HG03175 (cell line): ENCODE results near the gene SHISA8.
"Not testable (repeated sequence)": the region's sequence is repeated elsewhere in the genome, so short reads cannot be mapped to it uniquely, and the experiment has no call there.

Experiments used
- ATAC-seq: cut with Tn5 transposase; IDR thresholded peaks from one replicate; pipeline ENCODE4 v1.9.1; 2021; ENCODE audit warnings: mild to moderate bottlenecking, moderate library complexity; ENCODE audit not compliant: unreplicated experiment

The SHISA8 gene

DNA sequence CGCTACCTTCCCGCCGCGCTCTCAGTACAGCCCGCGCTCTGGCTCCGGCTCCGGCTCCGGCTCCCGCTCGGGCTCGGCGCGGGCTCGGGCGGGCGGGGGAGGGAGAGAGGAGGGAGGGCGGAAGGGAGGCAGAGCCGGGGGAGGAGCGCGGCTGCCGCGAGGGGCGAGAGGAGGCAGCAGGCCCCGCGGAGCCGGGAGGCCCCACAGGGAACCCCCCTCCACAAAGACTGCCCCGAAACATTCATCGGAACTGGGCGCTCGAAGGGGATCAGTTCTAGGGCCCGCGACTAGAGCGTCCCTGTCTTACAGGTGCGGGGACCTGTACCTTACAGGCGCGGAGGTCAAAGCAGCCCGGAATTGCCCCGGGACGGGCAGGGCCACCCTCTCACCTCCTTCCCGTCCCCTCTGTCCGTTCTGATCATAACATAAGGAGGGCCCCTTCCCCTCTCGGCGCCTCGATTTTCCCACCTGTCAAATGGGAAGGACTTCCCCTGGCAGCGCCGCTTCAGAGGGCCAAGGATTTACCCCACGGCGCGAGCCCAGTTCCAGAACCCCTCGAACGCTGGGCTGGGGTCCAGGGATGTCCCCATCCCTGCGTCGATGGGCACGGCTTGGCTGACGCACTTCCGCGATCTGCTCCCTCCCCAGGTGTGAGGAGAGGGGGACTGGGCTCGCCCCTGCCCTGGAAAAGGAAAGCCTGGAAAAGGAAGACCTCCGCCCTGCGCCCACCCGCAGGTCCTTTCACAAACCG lies at the start of gene SHISA8:
TSS of gene SHISA8 (minus strand) at position 40 of the 751 bp plus-strand sequence. CDS start 407 bp downstream, outside the sequence.
- ATAC-seq: peak; percentile 28

DNA sequence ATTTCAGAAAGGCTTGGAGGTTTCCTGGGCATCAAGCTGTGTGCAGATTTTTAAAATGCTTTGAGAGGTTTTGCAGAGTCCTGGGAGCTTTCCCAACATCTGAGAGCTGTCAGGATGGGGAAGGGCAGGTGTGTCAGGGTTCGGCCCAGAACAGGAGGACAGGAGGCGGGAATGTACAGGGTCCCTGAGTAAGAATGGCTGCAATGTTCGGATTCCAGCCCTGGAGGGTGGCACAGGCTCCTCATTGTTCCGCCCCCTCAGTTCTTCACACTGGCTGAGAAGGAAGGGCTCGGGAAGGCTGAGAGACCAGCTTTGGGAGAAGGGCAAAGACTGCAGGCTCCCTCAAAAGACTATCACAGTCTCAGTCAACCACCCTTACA lies 49.2 kb upstream of the SHISA8 start:
- no peak for ATAC-seq

DNA sequence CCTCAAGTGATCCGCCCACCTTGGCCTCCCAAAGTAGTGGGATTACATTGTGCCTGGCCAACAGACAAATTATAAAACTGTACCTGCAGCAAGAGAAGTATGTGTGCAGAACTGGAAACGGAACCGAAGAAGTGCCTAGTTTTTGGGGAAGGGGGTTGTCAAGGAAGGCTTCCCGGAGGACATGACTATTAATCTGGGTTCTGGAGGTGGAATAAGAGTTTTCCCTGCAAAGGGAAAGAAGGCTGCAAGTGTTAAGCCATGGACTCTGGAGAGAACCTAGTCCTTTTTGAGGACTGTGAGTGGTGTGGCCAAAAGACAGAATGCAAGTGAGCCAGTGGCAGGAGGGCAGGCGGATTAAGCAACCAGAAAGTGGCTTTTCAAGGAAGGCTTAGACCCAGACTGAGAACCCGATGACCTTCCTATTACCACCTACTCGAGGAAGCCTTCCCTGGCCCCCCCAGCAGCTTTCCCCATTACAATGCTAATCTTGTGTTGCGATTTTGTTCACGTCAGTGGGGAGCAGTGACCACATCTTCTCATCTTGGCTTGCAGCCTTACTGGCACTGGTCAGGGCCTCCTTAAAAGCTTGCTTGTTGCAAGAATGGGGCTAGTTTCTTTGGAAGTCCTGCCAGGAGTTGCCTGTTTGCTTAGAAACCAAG lies 48.7 kb upstream of the SHISA8 start:
- no peak for ATAC-seq

DNA sequence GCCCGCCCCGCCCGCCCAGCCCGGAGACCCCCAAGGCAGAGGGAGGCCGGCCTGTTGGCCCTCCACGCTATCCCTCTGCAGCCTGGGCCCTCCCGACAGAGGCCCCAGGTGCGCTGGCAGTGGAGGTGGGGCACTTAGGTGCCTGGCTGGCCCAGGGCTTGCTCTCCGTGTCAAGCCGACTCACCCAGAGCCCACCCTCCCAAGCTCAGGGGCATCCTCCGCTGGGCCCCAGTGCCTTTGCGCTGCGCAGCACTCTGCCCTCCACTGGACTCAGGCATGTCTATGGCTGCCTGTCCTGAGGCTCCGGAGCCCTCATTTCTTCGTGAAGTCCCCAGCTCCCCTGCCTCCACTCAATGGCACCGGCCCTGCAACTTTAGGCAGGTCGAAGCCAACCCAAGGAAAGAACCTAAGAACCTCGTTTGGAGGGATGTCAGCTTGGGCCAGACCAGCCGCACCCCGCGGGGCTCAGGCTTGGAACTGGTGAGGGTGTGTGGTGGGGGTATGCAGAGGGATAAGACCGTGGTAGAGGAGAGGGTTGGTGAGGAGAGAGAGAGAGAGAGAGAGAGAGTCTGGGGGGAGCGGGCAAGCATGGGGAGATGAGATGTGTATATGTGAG lies 43.2 kb upstream of the SHISA8 start:
- peak; percentile 14 for ATAC-seq

DNA sequence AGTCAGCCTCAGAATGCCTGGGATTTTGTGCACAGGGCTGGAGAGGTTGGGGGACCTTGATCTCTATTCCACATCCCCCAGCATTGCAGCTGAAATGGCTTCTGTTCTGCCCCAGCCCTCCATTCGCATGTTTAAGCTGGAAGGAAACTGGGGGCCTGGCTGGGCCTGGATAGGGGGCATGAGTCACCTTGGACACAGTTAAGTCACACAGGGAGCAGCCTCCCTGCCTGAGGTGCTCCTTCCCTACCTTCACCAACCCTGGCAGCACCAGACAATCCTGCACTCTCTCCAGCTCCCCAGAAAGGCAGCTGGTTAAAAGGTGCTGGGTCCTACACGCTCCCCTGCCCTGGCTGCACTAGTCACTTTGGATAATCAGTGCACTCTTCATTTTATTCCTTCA lies 37.8 kb upstream of the SHISA8 start:
- no peak for ATAC-seq

DNA sequence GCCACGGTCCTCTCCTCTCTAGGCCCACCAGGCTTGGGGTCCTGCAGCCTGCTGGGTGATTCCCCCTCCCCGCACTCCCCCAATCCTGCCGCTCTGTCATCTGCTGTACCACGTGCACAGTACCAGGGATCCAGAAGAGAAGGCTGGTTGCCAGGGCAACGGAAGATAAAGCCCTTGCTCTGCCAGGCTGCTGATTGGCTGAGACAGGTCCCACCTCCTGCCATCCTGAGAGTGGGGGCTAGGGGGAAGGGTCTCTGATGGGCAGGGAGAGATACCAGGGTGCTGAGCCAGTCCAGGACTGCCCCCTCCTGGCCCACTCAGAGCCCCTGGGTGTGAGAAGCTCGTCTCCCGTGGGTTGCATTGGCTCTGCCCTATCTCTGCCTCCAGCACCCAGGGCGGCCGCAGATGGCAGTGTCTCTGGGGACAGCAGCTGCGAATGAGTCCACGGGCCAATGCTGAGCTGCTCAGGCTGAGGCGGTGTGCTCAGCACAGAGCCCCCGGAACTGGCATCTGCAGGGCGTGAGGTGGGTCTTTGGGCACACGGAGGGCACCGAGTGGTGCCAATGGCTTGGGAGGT lies 37.1 kb upstream of the SHISA8 start, which contains the start of gene SMIM45:
TSS of gene SMIM45 (plus strand) at position 253 of the 577 bp plus-strand sequence.
- no peak for ATAC-seq

DNA sequence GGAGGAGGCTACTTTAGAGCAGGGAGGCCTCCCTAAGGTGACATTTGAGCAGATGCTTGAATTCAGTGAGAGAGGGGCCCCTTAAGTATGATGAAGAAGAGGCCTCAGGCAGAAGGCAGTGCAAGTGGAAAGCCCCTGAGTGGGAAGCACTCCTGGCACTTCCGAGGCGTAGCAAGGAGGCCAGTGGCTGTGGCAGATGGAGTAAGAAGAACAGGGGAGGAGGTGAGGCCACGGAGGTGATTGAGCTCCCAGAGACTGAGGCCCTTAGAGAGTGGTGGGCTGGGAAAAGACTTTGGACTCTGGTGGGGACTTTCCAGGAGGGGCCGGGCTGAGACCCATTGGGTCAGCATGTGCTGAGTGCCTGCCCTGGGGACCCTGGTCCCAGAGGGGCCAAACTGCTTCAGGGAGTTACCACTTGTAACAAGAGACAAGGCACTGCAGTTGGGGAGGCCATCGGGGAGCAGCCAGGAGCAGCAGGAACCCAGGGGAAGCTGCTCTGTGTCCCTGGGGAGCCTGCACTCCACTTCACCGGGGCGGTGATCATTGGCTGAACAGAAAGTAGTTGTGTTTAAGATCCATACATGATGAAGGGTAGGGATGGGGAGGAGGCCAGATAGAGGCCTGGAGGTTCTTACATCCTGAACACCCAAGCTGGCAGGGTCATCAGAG lies 34.6 kb upstream of the SHISA8 start:
- no peak for ATAC-seq

DNA sequence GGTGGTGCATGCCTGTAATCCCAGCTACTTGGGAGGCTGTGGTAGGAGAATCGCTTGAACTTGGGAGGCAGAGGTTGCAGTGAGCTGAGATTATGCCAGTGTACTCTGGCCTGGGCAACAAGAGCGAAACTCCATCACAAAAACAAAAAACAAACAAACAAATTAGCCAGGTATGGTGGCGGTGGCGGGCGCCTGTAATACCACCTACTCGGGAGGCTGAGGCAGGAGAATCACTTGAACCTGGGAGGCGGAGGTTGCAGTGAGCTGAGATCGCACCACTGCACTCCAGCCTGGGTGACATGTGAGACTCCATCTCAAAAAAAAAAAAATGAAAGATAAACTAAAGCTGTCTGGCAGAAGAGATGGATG lies 34.0 kb upstream of the SHISA8 start:
- not testable (repeated sequence) for ATAC-seq

DNA sequence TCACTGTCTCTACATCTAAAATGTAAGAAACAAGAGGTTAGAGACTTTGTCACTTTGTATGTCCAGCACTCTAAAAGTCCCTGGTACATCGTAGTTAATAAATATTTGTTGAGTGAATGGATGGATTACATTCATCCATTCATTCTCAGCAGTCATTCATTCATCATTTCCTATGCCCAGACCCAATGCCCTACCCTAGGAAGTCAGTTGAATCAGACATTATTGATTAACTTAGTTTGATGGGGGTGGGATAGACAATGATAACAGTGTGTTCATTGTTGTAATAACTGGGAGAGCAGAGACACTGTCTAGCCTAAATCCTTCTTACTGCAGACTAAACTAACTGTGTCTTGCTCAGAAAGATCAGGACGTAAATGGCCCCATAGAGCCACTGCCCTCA lies 33.3 kb upstream of the SHISA8 start:
- no peak for ATAC-seq

DNA sequence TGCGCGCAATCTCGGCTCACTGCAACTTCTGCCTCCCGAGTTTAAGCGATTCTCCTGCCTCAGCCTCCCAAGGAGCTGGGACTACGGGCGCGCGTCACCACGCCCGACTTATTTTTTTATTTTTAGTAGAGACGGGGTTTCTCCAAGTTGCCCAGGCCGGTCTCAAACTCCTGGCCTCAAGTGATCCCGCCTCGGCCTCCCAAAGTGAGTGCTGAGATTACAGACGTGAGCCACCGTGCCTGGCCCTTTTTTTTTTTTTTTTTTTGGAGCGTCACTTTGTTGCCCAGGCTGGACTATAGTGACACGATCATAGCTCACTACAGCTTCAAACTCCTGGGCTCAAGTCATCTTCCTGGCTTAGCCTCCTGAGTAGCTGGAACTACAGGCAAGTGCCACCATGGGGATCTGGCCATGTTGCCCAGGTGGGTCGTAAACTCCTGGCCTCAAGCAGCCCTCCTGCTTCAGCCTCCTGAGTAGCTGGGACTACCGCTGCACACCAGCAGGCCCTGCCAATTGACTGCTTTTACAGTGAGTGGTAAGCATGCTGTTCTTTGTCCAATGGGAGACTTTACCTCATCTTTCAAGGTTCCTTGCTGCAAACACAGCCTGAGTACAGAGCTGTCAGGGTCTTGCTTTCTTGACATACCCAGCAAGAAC lies 32.7 kb upstream of the SHISA8 start:
- ATAC-seq: no peak

DNA sequence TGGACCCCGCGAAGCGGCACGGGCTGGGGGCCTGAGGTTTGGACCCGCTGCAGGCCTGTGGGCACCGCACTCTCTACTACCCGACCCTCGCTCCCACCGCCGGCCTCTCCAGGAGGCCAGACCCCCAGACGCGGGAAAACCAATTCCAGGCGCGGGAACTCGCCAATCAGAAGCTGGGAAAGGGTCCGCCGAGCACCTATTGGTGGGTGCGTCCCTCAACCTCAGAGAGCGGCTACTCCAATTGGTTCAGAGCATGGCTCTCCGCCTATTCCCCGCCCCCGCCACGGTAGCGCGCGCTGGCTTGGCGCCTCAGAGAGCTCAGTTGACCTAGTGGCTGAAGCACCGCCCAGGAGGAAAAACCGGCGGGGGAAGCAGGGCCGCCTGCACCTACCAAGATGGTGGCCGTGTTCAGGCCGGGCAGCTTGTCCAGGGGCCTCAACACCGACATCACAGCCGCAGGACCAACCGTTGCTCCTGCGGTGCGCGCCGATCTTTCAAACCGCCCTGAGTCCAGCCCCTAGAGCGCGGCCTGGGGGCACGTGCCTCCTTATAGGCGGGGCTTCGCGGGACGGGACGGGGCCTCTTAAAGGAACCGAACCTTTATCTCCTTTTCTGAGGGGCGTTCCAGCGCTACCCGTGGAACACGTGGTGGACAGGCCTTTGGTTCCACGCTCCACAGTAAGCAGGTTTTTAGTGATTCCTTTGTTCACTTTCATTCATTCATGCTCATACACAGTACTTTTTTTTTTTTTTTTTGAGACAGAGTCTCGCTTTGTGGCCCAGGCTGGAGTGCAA lies 32.0 kb upstream of the SHISA8 start, which contains the start of gene CENPM:
TSS of gene CENPM (minus strand) at position 524 of the 795 bp plus-strand sequence. CDS start at position 448, 76 bp downstream.
- ATAC-seq: peak; percentile 81

DNA sequence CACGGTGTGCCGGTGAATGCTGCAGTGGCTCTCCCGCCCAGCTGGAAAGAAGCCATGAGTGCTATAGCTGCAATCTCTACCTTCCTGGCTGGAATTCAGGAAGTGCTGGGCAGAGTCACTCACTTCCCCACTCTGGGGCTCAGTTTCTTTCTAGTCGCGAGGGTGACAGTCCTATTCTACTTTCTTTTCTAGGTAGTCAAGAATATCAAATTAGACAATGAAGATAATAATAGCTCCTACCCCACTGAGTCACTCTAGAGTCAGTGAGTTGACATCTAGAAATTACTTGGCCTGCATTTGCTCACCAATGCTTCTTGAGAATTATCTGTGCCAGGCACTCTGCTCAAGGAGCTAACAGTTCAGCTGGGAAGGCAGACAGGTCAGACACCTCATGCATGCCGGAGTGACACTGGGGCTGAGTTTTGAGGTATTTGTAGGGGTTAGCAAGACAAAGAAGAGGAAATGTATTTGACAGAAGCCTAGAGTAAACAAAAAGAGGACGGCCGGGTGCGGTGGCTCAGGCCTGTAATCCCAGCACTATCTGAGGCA lies 28.9 kb upstream of the SHISA8 start:
- no peak for ATAC-seq

DNA sequence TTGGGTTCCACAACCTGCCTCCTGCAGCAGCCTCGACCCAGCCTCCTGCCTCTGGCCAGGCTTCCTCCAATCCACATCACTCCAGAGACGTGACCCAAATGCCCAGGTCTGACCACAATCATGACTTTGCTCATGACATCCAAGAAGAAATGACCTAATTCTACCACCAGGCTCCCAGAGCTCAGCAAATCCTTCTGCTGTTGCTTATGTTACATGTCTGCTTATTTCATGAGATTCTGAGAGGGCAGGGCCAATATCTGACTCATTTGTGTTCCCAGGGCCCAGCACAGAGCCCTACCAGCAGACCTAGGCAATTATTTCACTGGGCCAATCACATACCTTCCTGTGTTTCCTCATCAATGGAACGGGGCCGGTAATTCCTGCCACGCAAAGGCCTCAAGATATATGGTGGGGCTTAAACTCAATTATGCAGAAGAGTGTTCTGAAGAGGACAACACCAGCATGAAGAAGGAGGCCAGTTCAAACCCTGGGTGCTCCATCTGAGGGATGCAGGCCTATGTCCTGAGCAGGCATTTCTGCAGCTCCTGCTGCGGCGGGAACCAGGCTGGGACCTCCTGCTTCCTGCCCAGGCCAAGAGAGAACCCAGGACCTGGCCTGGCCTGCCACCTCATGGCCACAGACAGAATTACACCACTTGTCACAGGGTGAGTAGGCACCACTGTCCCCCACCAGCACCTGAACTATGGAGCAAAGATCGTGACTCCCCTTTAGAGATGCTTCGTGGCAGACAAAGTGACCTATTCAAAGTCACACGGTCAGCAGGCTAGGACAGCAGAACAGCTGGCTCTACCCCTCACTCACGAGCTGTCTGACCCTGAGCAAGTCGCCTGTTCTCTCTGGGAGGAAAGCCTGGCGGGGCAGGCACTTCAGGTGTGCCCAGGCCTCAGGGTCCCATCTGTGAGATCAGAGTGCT lies 26.2 kb upstream of the SHISA8 start:
- peak; percentile 31 for ATAC-seq

DNA sequence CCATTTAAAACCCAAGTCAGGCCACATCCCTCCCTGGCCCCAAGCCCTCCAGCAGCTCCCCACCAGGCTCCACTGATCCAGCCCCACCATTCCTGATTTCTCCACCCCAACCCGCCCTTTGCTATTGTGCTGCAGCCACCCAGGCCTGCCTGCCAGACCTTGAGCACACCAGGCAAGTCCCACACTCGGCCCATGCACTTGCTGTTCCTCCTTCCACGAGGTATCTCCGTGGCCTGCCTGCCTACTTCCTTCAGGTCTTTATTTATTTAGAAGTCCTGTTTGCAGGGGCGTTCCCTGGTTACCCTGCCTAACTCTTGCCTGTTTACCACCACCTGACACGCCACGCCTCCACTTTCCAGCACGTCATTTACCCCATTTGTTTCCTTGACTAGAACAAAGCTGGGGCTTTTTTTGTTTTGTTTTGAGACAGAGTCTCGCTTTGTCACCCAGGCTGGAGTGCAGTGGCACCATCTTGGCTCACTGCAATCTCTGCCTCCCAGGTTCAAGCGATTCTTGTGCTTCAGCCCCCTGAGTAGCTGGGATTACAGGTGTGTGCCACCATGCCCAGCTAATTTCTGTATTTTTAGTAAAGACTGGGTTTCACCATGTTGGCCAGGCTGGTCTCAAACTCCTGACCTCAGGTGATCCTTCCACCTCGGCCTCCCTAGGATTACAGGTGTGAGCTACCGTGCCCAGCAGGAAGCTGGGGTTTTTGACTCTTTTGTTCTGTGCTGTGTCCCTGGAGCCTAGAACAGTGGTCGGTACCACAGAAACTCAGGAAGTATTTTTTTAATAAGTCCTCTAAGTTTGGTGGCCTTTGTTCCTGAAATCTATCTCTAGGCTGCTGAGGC lies 25.3 kb upstream of the SHISA8 start:
- peak; percentile 61 for ATAC-seq

DNA sequence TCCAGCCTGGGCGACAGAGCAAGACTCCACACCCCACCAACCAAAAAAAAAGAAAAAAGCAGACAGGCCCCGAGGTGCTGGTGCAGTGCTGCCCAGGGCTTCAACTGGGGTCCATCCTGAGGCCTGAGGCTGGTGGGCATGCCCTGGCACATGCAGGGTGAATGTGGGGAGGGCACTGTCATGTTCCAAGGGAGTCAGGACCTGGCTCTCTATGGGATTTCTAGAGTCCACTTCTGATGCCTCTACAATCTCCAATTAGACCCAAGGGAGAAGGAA lies 22.0 kb upstream of the SHISA8 start:
- no peak for ATAC-seq

DNA sequence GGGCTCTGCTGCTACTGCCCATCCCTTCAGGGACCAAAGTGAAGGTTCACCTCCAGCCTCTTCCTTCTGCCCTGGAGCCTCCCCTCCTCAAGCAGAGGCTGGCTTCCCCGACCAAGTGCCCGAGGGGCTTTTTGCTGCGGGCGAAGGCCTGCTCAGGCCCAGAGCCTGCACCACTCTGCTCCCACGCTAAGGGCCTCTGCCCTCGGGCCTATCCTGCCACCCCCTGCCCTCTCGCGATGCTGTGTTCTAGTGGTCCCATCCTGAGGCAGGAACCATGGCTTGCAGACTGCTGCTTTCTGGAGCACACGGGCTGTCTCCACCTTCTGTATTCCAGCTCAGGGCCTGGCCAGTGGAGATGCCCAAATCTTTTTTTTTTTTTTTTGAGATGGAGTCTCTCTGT lies 20.6 kb upstream of the SHISA8 start:
- ATAC-seq: no peak

DNA sequence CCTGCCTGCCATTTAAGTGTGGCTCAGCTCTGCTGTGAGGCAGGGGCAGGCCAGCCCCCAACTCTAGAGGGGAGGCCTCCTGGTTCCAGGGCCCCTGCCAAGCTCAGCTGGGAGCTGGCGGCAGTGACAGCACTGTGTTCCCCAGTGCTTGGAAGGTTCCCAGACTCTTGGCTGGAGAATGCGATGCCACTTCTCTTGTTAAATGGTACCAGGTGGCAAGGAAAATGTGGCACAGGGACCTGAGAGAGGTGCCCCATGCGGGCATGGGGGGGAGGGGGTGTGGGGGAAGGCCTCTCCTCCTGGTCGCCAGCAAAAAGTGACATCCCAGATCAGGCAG lies 20.1 kb upstream of the SHISA8 start:
- ATAC-seq: no peak
